Measurements from ENCODE around the gene MID1.

Gene MID1

DNA sequence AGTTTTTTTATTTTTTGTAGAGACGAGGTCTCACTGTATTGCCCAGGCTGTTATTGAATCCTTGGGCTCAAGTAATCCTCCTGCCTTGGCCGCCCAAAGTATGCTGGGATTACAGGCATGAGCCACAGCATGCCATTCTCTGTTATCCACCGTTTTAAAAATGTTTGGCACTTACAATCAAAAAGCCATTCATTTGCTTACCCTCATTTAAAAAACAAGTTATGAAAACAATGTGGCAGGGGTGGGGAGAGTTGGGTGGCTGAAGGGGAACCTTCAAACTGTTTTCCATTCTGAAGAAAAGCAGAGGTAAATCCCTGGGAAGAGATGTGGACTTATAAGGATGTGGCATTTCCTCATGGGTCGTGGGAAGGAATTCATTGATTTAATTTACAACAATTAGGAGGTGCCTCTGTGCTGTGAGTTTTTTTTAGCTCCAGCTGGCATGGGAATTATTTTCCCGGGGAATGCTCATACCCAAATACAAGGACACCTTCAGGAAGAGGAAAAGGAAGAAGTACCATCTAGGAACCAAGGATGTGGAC lies 103.5 kb downstream of the MID1 start:
- Histone ChIP-seq H3K27me3 (no peaks in the 10 kb centered on the region), H3K36me3 (no peaks in the 10 kb centered on the region), H3K27ac (no peak overlapping the region), H3K9me3 (no peaks in the 10 kb centered on the region), H3K4me1 (no peaks in the 10 kb centered on the region), H3K4me3 (no peak overlapping the region)
- intact Hi-C loops (cut with DNase I; ENCODE audit: low total_unique reads): no loop called here
- TF ChIP-seq, protein P1, sequence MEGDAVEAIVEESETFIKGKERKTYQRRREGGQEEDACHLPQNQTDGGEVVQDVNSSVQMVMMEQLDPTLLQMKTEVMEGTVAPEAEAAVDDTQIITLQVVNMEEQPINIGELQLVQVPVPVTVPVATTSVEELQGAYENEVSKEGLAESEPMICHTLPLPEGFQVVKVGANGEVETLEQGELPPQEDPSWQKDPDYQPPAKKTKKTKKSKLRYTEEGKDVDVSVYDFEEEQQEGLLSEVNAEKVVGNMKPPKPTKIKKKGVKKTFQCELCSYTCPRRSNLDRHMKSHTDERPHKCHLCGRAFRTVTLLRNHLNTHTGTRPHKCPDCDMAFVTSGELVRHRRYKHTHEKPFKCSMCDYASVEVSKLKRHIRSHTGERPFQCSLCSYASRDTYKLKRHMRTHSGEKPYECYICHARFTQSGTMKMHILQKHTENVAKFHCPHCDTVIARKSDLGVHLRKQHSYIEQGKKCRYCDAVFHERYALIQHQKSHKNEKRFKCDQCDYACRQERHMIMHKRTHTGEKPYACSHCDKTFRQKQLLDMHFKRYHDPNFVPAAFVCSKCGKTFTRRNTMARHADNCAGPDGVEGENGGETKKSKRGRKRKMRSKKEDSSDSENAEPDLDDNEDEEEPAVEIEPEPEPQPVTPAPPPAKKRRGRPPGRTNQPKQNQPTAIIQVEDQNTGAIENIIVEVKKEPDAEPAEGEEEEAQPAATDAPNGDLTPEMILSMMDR (IDR thresholded peaks at IDR 0.05): no peak
- DNase-seq: no peak

GRCh38 chrX:10514891-10515290 lies 105.5 kb downstream of the MID1 start:
- Histone ChIP-seq H3K36me3 (no peaks in the 10 kb centered on the region), H3K27me3 (no peaks in the 10 kb centered on the region), H3K4me3 (no peak overlapping the region), H3K27ac (no peak overlapping the region), H3K9me3 (no peaks in the 10 kb centered on the region), H3K4me1 (no peaks in the 10 kb centered on the region)
- intact Hi-C loops (cut with DNase I; ENCODE audit: low total_unique reads): no loop called here
- no peak for DNase-seq
- TF ChIP-seq, protein P1 (IDR thresholded peaks at IDR 0.05): no peak

GRCh38 chrX:10513974-10514373 lies 106.4 kb downstream of the MID1 start:
- H3K36me3 ChIP-seq: no peaks in the 10 kb centered on the region
- TF ChIP-seq, protein P1 (IDR thresholded peaks at IDR 0.05): no peak
- H3K4me3 ChIP-seq: no peak overlapping the region
- H3K9me3 ChIP-seq: no peaks in the 10 kb centered on the region
- intact Hi-C loops (cut with DNase I; ENCODE audit: low total_unique reads): no loop called here
- no peak for DNase-seq
- no peak overlapping the region for H3K27ac ChIP-seq
- no peaks in the 10 kb centered on the region for H3K27me3 ChIP-seq
- H3K4me1 ChIP-seq: no peaks in the 10 kb centered on the region

GRCh38 chrX:10512741-10513140 lies 107.6 kb downstream of the MID1 start:
- no peaks in the 10 kb centered on the region for H3K4me1 ChIP-seq
- no peak overlapping the region for H3K4me3 ChIP-seq
- DNase-seq: no peak
- no peaks in the 10 kb centered on the region for H3K9me3 ChIP-seq
- no peak overlapping the region for H3K27ac ChIP-seq
- no peaks in the 10 kb centered on the region for H3K27me3 ChIP-seq
- intact Hi-C loops (cut with DNase I; ENCODE audit: low total_unique reads): no loop called here
- TF ChIP-seq, protein P1 (IDR thresholded peaks at IDR 0.05): no peak
- no peaks in the 10 kb centered on the region for H3K36me3 ChIP-seq

DNA sequence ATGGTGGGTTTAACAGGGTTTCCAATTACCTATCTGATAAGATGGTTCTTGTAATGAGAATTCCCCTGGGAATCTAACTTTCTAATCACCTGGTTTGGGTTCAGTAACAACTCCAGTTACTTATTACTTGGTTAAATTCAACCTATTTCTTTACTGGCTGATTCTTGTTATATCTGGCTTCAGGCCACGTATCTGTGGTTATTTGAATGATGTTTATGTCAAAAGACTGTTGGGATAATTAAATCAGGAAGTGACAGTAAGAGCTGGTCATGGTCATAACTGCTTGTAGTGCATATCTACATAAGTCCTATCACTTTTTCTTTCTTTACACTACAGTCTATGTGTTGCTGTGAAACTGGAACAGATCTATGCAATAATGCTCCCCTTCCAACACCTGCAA lies 108.1 kb downstream of the MID1 start:
- no peak for DNase-seq
- peaks cover 0 to 2% (median 0%) of the 10 kb centered on the region in 4 donors for H3K4me1 ChIP-seq
- no peak overlapping the region for H3K4me3 ChIP-seq
- no peaks in the 10 kb centered on the region for H3K36me3 ChIP-seq
- H3K9me3 ChIP-seq: no peaks in the 10 kb centered on the region
- no peaks in the 10 kb centered on the region for H3K27me3 ChIP-seq
- H3K27ac ChIP-seq: no peak overlapping the region
- TF ChIP-seq, protein P1 (IDR thresholded peaks at IDR 0.05): no peak
- intact Hi-C loops (cut with DNase I; ENCODE audit: low total_unique reads): no loop called here

- DNase-seq: no peak
- TF ChIP-seq, protein P1 (IDR thresholded peaks at IDR 0.05): no peak
- Histone ChIP-seq H3K4me1 (peaks cover 0 to 4% (median 0%) of the 10 kb centered on the region in 4 donors), H3K9me3 (no peaks in the 10 kb centered on the region), H3K36me3 (no peaks in the 10 kb centered on the region), H3K27ac (no peak overlapping the region), H3K27me3 (no peaks in the 10 kb centered on the region), H3K4me3 (no peak overlapping the region)
- intact Hi-C loops (cut with DNase I; ENCODE audit: low total_unique reads): no loop called here
These were observed 111.0 kb downstream of the MID1 start for GRCh38 chrX:10509397-10509796.
